HG02884 (cell line): ENCODE results near the gene MAN1B1.
"Not testable (repeated sequence)": the region's sequence is repeated elsewhere in the genome, so short reads cannot be mapped to it uniquely, and the experiment has no call there.

ENCODE experiments used
- ATAC-seq: cut with Tn5 transposase; IDR thresholded peaks from one replicate; pipeline ENCODE4 v1.9.1; 2021; ENCODE audit warnings: mild to moderate bottlenecking, moderate library complexity; ENCODE audit not compliant: unreplicated experiment

MAN1B1 gene

GRCh38 chr9:137110147-137110910, 23.5 kb downstream of the MAN1B1 start:
- ATAC-seq = no peak

GRCh38 chr9:137110911-137111787, 24.4 kb downstream of the MAN1B1 start:
- ATAC-seq = no peak

GRCh38 chr9:137111788-137112563, 25.2 kb downstream of the MAN1B1 start:
- ATAC-seq = no peak

GRCh38 chr9:137112564-137113384, 26.0 kb downstream of the MAN1B1 start:
- ATAC-seq = no peak

GRCh38 chr9:137113385-137114159, 26.8 kb downstream of the MAN1B1 start:
- no peak for ATAC-seq

GRCh38 chr9:137114220-137114612, 27.4 kb downstream of the MAN1B1 start:
- peak; percentile 17 for ATAC-seq

GRCh38 chr9:137114613-137115393, 28.0 kb downstream of the MAN1B1 start, which contains the start of gene DPP7:
DPP7 (minus strand) TSS chr9:137114733; CDS start chr9:137114713, 20 bp downstream.
- ATAC-seq = peak; percentile 65

GRCh38 chr9:137115394-137116026, 28.7 kb downstream of the MAN1B1 start:
- ATAC-seq = no peak

GRCh38 chr9:137116027-137116507, 29.3 kb downstream of the MAN1B1 start:
- ATAC-seq = no peak

- no peak for ATAC-seq
These were observed 29.9 kb downstream of the MAN1B1 start for GRCh38 chr9:137116728-137117127.

- no peak for ATAC-seq
These were observed 30.5 kb downstream of the MAN1B1 start for GRCh38 chr9:137117269-137117731.

GRCh38 chr9:137118092-137118603, 31.4 kb downstream of the MAN1B1 start:
- not testable (repeated sequence) for ATAC-seq

- not testable (repeated sequence) for ATAC-seq
These were observed 35.4 kb downstream of the MAN1B1 start for GRCh38 chr9:137121927-137122795.

- not testable (repeated sequence) for ATAC-seq
These were observed 36.1 kb downstream of the MAN1B1 start for GRCh38 chr9:137122796-137123467.

- ATAC-seq = no peak
These were observed 36.7 kb downstream of the MAN1B1 start for GRCh38 chr9:137123468-137123837.

GRCh38 chr9:137123952-137124462, 37.2 kb downstream of the MAN1B1 start:
- not testable (repeated sequence) for ATAC-seq
